Limb (tissue), 2 donors: ENCODE measurements around the gene GSG1L.
A peak's percentile ranks its signal among the peaks of the same experiment; 100 is the strongest.

Experiments used
- DNase-seq, 2 donors: peaks; one replicate each; pipeline ENCODE4 v3.0.0-alpha.2; 2016; ENCODE audit errors: extremely low spot score in 2 of 2

Gene GSG1L

DNA sequence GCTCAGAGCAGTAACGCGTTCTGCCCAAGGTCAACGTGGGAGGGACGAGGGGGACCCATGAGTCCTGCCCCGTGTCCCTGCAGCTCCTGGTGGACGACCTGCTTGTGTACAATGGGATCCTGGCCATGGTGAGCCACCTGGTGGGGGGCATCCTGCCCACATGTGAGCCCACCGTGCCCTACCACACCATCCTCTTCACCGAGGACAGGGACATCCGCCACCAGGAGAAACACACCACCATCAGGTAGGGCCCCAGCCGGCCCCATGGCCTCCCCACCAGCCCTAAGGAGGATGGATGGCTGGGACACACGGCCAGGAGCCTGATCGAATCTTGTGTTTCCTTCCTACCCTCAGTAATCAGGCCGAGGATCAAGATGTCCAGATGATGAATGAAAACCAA lies 286.0 kb downstream of the GSG1L start:
- DNase-seq, result no peak

DNA sequence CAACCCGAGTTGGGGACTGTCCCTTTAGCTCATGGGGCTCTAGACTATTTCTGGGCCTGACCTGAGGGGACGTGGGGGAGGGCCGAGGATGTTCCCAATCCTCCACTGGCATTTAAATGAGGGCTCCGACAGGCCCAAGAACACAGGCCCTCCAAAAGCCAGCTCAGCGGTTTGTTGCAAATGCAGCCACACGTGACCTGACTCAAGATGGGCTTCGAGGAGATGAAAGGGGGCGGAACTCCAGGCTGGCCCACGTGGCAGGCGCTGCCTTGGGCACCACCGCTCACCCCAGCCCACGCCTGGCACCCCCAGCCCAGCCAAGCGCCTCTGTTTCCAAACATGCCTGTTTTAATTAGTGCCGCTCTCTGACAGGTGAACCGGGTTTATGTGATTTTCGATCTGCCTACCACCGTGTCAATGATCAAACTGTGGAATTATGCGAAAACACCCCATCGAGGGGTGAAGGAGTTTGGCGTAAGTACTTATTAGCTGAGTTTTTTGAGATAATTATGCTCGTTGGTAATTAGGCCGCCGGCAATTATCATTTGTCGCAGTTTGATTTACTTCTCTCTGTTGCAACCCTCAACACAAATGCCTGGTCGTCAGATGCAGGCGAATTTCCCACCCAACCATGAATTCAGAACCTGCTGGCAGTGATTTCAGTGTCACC lies 286.8 kb downstream of the GSG1L start:
- no peak for DNase-seq

- no peak for DNase-seq
Measured at GRCh38 chr16:27775254-27775653, 288.3 kb downstream of the GSG1L start.

GRCh38 chr16:27774779-27775178 lies 288.7 kb downstream of the GSG1L start:
- no peak for DNase-seq

GRCh38 chr16:27773344-27773743 lies 290.2 kb downstream of the GSG1L start:
- no peak for DNase-seq

GRCh38 chr16:27772093-27772825 lies 291.3 kb downstream of the GSG1L start:
- no peak for DNase-seq

- no peak for DNase-seq
Measured at GRCh38 chr16:27771201-27771910, 292.2 kb downstream of the GSG1L start.

GRCh38 chr16:27770271-27771196 lies 293.0 kb downstream of the GSG1L start:
- DNase-seq, result no peak

GRCh38 chr16:27769561-27770255 lies 293.8 kb downstream of the GSG1L start:
- DNase-seq, result peak; percentile 41 to 64

GRCh38 chr16:27768651-27769272 lies 294.8 kb downstream of the GSG1L start:
- DNase-seq, result no peak

- DNase-seq, result no peak
Measured at GRCh38 chr16:27767971-27768591, 295.4 kb downstream of the GSG1L start.

DNA sequence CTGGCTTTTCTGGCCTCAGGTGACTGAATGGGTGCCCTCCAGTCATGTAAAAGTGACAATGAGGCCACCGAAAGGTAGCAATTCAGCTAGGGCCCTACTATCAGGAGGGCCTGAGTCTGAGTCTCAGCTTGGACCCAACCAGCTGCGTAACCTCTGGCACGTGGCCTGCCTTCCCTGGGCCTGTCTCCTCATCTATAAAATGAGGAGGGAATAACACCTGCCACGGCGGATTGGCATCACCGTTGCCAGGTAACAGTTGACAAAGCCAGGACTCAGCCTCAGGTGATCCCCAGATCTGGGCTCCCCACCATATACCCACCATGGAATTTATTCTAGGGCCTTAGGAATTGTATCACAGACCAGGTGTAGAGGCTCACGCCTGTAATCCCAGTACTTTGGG lies 296.4 kb downstream of the GSG1L start:
- DNase-seq, result no peak

- no peak for DNase-seq
Measured at GRCh38 chr16:27766236-27766925, 297.1 kb downstream of the GSG1L start.

- no peak for DNase-seq
Measured at GRCh38 chr16:27764869-27765675, 298.4 kb downstream of the GSG1L start.

DNA sequence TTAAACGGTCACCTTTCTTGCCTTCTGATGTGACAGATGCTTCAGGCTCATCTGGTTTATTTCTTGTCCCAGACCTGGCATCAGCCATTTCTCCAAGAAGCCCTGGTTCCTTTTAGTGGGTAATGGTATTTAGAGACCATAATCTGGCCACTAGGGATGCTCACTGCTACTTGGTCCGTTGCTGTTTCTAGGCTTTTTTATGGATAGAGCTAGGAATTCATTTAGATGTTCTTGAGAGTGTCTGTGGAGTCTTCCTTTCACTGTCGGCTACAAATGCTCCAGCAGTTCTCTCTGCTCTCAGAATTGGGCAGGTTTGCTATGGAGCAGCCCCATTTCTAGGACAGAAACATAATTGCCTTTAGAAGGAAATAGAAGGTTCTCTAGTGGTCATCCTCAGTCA lies 299.1 kb downstream of the GSG1L start:
- no peak for DNase-seq

DNA sequence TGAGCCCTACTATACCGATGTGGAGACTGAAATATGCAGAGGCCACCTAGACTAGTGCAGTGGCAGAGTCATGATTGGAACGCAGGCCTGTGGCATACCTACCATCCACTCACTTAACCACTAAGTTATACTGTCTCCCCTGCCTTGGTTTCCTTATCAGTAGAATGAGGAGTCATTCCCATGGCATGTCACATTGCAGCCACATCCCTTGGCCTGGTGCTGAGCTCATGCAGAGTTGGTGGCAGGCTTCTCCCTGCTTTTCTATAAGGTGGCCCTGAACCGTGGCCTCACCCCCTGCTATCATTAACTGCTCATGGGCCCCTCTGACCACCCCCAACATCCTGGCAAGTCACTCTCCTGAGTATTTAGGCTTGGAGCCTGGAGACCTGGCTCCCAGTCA lies 301.1 kb downstream of the GSG1L start:
- no peak for DNase-seq

DNA sequence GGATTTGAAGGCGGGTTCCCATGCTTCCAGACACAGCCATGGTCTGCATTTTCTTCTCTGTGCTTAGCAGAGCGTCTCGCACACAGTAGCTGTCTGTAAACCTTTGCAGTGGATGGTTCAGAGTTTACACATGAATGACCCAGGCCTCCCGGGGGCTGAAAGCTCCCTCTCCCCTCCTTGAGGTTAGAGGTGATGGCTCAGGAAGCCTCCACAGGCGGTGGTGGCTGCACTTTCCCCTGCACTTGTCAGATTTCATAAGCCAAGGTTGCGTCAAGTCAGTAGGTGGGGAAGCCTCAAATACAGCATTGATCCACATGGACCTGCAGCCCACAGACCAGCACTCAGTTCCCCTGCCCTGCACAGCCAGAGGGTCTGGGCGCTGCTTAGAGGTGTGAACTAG lies 301.7 kb downstream of the GSG1L start:
- DNase-seq, result no peak

DNA sequence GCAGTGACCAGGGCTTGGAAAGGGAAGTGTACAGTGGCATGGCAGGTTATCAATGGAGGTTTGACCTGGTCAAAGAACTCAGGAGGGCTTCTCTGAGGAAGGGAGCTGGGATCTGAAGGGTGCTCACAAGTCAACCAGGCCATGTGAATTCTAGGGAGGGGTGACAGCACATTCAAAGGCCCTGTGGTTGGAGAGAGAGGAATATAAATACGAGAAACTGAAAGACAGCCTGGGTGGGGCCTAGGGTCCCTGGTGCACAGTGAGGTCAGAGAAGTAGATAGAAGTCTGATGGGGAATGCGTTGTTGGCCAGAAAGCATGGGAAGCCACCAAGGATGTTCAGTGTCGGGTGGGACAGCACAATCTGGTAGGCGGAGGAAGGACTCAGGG lies 302.7 kb downstream of the GSG1L start:
- no peak for DNase-seq
